Tibial nerve (tissue), 3 donors: ENCODE measurements around the gene PANX3.

Source experiments
- POLR2A ChIP-seq, 2 donors: fragments of 450-650 bp; IDR thresholded peaks; one replicate each; pipeline ENCODE4 v1.6.1; 2017; ENCODE audit warnings: antibody characterized with exemption in 2 of 2, mild to moderate bottlenecking in 2 of 2, moderate library complexity in 2 of 2
- TF ChIP-seq, protein P1 (sequence below), 5 experiments: fragments of 200-600 bp in 3 of 5; fragments of 450-650 bp in 2 of 5; sonication (generic) in 3 of 5; IDR thresholded peaks; one replicate each; pipeline ENCODE4 v1.5.1; 2016 to 2019; ENCODE audit warnings: antibody characterized with exemption in 5 of 5, mild to moderate bottlenecking in 3 of 5, moderate library complexity in 2 of 5

DNA sequence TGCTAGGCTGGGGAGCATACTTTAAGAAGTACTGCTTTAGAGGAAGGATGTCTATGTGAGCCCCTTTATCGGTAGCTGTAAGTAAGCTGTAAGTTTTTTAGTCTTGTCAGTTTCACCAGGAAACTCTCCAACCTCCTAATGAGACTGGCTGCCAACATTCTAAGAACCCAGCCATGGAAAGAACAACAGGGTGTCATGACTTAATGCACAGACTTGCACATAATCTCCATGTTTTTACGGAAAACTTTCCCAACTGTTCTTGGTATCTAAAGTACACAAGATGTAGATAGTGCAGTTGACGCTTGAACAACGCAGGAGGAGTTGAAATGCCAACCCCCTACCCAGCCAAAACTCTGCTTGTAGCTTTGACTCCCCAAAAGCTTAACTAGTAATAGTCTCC, 32.5 kb upstream of the PANX3 start:
- TF ChIP-seq, protein P1, sequence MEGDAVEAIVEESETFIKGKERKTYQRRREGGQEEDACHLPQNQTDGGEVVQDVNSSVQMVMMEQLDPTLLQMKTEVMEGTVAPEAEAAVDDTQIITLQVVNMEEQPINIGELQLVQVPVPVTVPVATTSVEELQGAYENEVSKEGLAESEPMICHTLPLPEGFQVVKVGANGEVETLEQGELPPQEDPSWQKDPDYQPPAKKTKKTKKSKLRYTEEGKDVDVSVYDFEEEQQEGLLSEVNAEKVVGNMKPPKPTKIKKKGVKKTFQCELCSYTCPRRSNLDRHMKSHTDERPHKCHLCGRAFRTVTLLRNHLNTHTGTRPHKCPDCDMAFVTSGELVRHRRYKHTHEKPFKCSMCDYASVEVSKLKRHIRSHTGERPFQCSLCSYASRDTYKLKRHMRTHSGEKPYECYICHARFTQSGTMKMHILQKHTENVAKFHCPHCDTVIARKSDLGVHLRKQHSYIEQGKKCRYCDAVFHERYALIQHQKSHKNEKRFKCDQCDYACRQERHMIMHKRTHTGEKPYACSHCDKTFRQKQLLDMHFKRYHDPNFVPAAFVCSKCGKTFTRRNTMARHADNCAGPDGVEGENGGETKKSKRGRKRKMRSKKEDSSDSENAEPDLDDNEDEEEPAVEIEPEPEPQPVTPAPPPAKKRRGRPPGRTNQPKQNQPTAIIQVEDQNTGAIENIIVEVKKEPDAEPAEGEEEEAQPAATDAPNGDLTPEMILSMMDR (IDR thresholded peaks at IDR 0.05): no peak
- TF ChIP-seq POLR2A (IDR thresholded peaks at IDR 0.05): no peak
